ENCODE measurements around the gene UGGT2. TPM values are rescaled to one million over a fixed set of nuclear protein-coding genes. Genes with fewer than 3 reads are reported as not detected.

UGGT2 gene
- total and polyA plus RNA-seq, 9 of the 15 experiments (the other 6 are each of a cell fraction or from before 2014, with no cell fraction given): 3.5 to 24.5 (median 18.3) TPM

DNA sequence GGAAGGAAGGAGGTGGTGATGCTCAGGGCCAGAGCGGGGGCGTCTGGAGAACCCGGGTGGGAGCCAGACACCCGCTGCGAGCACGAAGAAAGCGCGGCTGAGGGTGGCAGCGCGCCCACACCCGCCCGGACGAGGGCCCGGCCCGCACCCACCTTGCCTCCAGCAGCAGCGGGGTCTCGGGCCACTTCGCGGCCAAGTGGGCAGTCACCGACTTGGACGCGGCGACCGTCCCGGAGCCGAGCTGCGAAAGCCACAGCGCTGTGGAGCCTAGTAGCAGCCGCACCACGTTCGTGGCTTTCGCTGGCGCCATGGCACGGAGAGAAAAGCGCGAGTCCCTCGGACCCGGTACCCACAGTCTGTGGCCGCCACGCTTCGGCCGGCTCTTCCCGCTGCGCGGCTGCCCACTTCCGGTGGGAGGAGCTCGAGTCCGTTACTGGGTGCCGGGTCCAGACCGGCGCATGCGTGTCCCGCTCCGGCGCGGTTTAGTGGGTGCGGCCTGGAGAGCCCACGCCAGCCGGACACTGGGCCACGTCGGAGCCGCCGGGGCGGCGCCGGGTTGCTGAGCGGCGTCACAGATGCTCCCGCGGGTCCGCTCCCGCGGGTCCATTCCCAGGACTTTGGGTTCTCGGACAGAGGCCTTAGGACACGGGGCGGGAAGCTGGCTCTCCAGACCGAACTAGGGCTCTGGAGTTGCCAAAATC is at the start of gene UGGT2 (continued):
- peak; percentile 78 for TF ChIP-seq POLR2B (IDR thresholded peaks at IDR 0.05; ENCODE audit: low read depth, partially characterized antibody)
- peak; percentile 85 for TF ChIP-seq ETV1 (tag; conservative IDR thresholded peaks at IDR 0.05; ENCODE audit: low read depth)
- no peak for TF ChIP-seq ZNF232 (CRISPR knock-in tag; IDR thresholded peaks at IDR 0.05)
- TF ChIP-seq ZNF12 (CRISPR knock-in tag; IDR thresholded peaks at IDR 0.05): peak; percentile 66; the same call in 1 of the 2 replicates
- peak; percentile 43 for TF ChIP-seq CCNT2 (IDR thresholded peaks at IDR 0.05; ENCODE audit: borderline replicate concordance, extremely low read depth, insufficient read length, low read depth, low read length)
- peak; percentile 72; the same call in 1 of the 2 replicates for TF ChIP-seq ZNF511 (CRISPR knock-in tag; IDR thresholded peaks at IDR 0.05)
- TF ChIP-seq ATF4 (CRISPR knock-in tag; IDR thresholded peaks at IDR 0.05): no peak
- TF ChIP-seq ZKSCAN3 (CRISPR knock-in tag; IDR thresholded peaks at IDR 0.05): no peak
- 0 out of 2 replicates have a peak, but pooled peaks have one; percentile 64 for TF ChIP-seq ATF7 (IDR thresholded peaks at IDR 0.05)
- TF ChIP-seq E2F1 (CRISPR knock-in tag; IDR thresholded peaks at IDR 0.05): no peak
- peak; percentile 94 for TF ChIP-seq POLR2G (IDR thresholded peaks at IDR 0.05; ENCODE audit: low read depth, low read length)
- TF ChIP-seq RBM17 (IDR thresholded peaks at IDR 0.05; ENCODE audit: borderline replicate concordance, low read depth, low read length): no peak
- TF ChIP-seq ID3 (CRISPR knock-in tag; IDR thresholded peaks at IDR 0.05): no peak
- 0 out of 2 replicates have a peak, but pooled peaks have one; percentile 51 for TF ChIP-seq ID3 (tag; IDR thresholded peaks at IDR 0.05)
- no peak for TF ChIP-seq SMARCC2 (IDR thresholded peaks at IDR 0.05; ENCODE audit: low read depth)
- peak; percentile 76 for TF ChIP-seq MEIS2 (IDR thresholded peaks at IDR 0.05; ENCODE audit: partially characterized antibody)
- no peak for TF ChIP-seq CCAR2 (IDR thresholded peaks at IDR 0.05; ENCODE audit: low read depth, low read length)
- TF ChIP-seq TFAP4 (CRISPR knock-in tag; IDR thresholded peaks at IDR 0.05; ENCODE audit: borderline replicate concordance): peak; percentile 72; the same call in 1 of the 2 replicates
- 0 out of 2 replicates have a peak, but pooled peaks have one; percentile 29 for TF ChIP-seq SMAD4 (CRISPR knock-in tag; conservative IDR thresholded peaks at IDR 0.05)
